K562 (cell line): ENCODE data around the gene CAPRIN1. TPM values are rescaled to one million over a fixed set of nuclear protein-coding genes. Genes with fewer than 3 reads are reported as not detected.

Experiments used
- ATAC-seq: fragments of 200-7000 bp; cut with Tn5 transposase; 3 replicates; pipeline ENCODE4 v1.9.1; 2020; ENCODE audit warnings: moderate library complexity
- BruUV-seq: library from RNA; stranded (reverse); fragments of 400-500 nt; replicated peaks from 2 replicates; lab custom pipeline; 2021; lab: Mats Ljungman, UMichigan
- CTCF ChIA-PET: fragments of 300-600 bp; formaldehyde crosslinking; extraction: SDS; loops from one replicate; lab custom pipeline; 2021; ENCODE audit warnings: low intra/inter-chr PET ratio; lab: Yijun Ruan, JAX
- POLR2A ChIA-PET: fragments of 300-600, 350-650 bp; sonication (Branson Sonifier 250); formaldehyde crosslinking; extraction: SDS; loops from one replicate; lab custom pipeline; 2021; ENCODE audit warnings: antibody characterized with exemption, inconsistent platforms; lab: Yijun Ruan, JAX
- DNase-seq, 4 experiments: peaks; one replicate each; pipeline versions ENCODE4 v3.0.0 to v3.0.0-alpha.2; 2011 to 2018; ENCODE audit warnings: low spot score in 3 of 4, mixed read lengths in 3 of 4; ENCODE audit errors: extremely low read depth in 1 of 4
- FAIRE-seq: peaks from 2 replicates; lab custom pipeline; 2011; peaks lifted over from hg19 to GRCh38; lab: Jason Lieb, UNC
- H2AFZ ChIP-seq: 2 replicates; pipeline ENCODE4 v1.6.0; 2011; ENCODE audit warnings: low read depth, low read length, control low read depth, inconsistent platforms
- H3K27ac ChIP-seq: fragments of 200-600 bp; 3 replicates; pipeline ENCODE4 v1.8.0; 2011; ENCODE audit warnings: low read depth, mild to moderate bottlenecking, control low read depth, inconsistent platforms, low read length, moderate library complexity, mixed read lengths; ENCODE audit errors: extremely low read depth
- H3K27me3 ChIP-seq, 2 experiments: fragments of 300-600 bp in 1 of 2; 2 replicates in 1 of 2; 3 replicates in 1 of 2; pipeline versions ENCODE4 v1.6.0 to v1.8.0; 2011; ENCODE audit warnings: inconsistent platforms in 2 of 2, low read length in 2 of 2, mild to moderate bottlenecking in 1 of 2, mixed read lengths in 1 of 2, moderate library complexity in 1 of 2; ENCODE audit not compliant: control insufficient read depth in 2 of 2, insufficient read depth in 2 of 2
- H3K36me3 ChIP-seq: fragments of 300-600 bp; 3 replicates; pipeline ENCODE4 v1.8.0; 2011; ENCODE audit warnings: mild to moderate bottlenecking, low read length, inconsistent platforms; ENCODE audit not compliant: control insufficient read depth, insufficient read depth
- H3K4me1 ChIP-seq, 2 experiments: fragments of 200-600 bp in 1 of 2; replicated peaks in 1 of 2; 2 replicates in 1 of 2; 3 replicates in 1 of 2; pipeline versions ENCODE4 v1.5.1 to v1.8.0; 2011; ENCODE audit warnings: inconsistent platforms in 2 of 2, low read length in 2 of 2, mild to moderate bottlenecking in 1 of 2, mixed read lengths in 1 of 2, moderate library complexity in 1 of 2; ENCODE audit not compliant: control insufficient read depth in 2 of 2, insufficient read depth in 2 of 2
- H3K4me2 ChIP-seq: 2 replicates; pipeline ENCODE4 v1.6.1; 2011; ENCODE audit warnings: low read length, control low read depth, inconsistent platforms, mixed read lengths; ENCODE audit not compliant: insufficient read depth
- H3K4me3 ChIP-seq: fragments of 200-600 bp; sonication (generic), shearing (Covaris generic); 2 replicates; pipeline ENCODE4 v1.5.1; 2016; ENCODE audit warnings: control low read depth, inconsistent platforms
- H3K79me2 ChIP-seq: fragments of 200-600 bp; 3 replicates; pipeline ENCODE4 v1.8.0; 2011; ENCODE audit warnings: low read length, inconsistent platforms; ENCODE audit not compliant: control insufficient read depth, insufficient read depth
- H3K9ac ChIP-seq, 2 experiments: 2 replicates each; pipeline versions ENCODE4 v1.6.0 to v1.6.1; 2011; ENCODE audit warnings: low read depth in 2 of 2, low read length in 2 of 2, control low read depth in 1 of 2, inconsistent platforms in 1 of 2, mild to moderate bottlenecking in 1 of 2, mixed read lengths in 1 of 2; ENCODE audit not compliant: insufficient read depth in 1 of 2
- H3K9me1 ChIP-seq: one replicate; pipeline ENCODE4 v1.6.0; 2011; ENCODE audit warnings: inconsistent platforms, mild to moderate bottlenecking, low read length, moderate library complexity; ENCODE audit not compliant: control insufficient read depth, insufficient read depth
- H3K9me3 ChIP-seq: replicated peaks from 2 replicates; pipeline ENCODE4 v1.5.1; 2011; ENCODE audit warnings: low read depth, low read length, inconsistent platforms; ENCODE audit not compliant: control insufficient read depth, insufficient read depth
- H4K20me1 ChIP-seq: replicated peaks from 2 replicates; pipeline ENCODE4 v1.6.1; 2011; ENCODE audit warnings: low read length, inconsistent platforms, mixed read lengths; ENCODE audit not compliant: control insufficient read depth, insufficient read depth
- BRF1 ChIP-seq: IDR thresholded peaks from 3 replicates; pipeline ENCODE4 v1.6.1; 2011; ENCODE audit warnings: borderline replicate concordance, mild to moderate bottlenecking; ENCODE audit not compliant: insufficient read length; ENCODE audit errors: extremely low read depth
- ESRRB ChIP-seq: fragments of 250-450 bp; sonication (Bioruptor Pico); IDR thresholded peaks from 2 replicates; pipeline ENCODE4 v1.5.0; 2020; ENCODE audit warnings: mild to moderate bottlenecking, moderate library complexity, borderline replicate concordance
- KLF13 ChIP-seq: fragments of 450-650 bp; IDR thresholded peaks from 2 replicates; pipeline ENCODE4 v1.6.1; 2016; ENCODE audit warnings: missing genetic modification characterization, low read depth, mild to moderate bottlenecking, missing compliant biosample characterization, moderate library complexity, borderline replicate concordance
- RFX1 ChIP-seq: fragments of 450-650 bp; IDR thresholded peaks from 2 replicates; pipeline ENCODE4 v1.6.1; 2016; ENCODE audit warnings: mild to moderate bottlenecking, moderate library complexity
- SREBF1 ChIP-seq: fragments of 150-350 bp; IDR thresholded peaks from 2 replicates; pipeline ENCODE4 v1.6.1; 2014; ENCODE audit warnings: antibody characterized with exemption, low read depth, low read length, borderline replicate concordance
- SRF ChIP-seq, 2 experiments: fragments of 250-450, 450-650 bp in 1 of 2; sonication (Bioruptor Pico) in 1 of 2; sonication (generic) in 1 of 2; formaldehyde crosslinking; IDR thresholded peaks; 2 replicates each; pipeline versions ENCODE4 v1.5.0 to v1.5.1; 2020 to 2022; ENCODE audit warnings: mild to moderate bottlenecking in 1 of 2, missing genetic modification reagents in 1 of 2
- TAF15 ChIP-seq: fragments of 200-400 bp; formaldehyde crosslinking; IDR thresholded peaks from 2 replicates; pipeline ENCODE4 v1.6.1; 2017; ENCODE audit warnings: mild to moderate bottlenecking, low read depth, low read length, moderate library complexity
- TAF9B ChIP-seq: fragments of 450-650 bp; IDR thresholded peaks from 2 replicates; pipeline ENCODE4 v1.6.1; 2018; ENCODE audit warnings: mild to moderate bottlenecking; ENCODE audit not compliant: partially characterized antibody
- TCF15 ChIP-seq: fragments of 250-450 bp; sonication (Bioruptor Pico); IDR thresholded peaks from 2 replicates; pipeline ENCODE4 v1.8.0; 2022; ENCODE audit warnings: moderate library complexity, mild to moderate bottlenecking, inconsistent platforms
- ZNF511 ChIP-seq: sonication (generic); formaldehyde crosslinking; IDR thresholded peaks from 2 replicates; pipeline ENCODE4 v1.8.0; 2022; ENCODE audit warnings: mild to moderate bottlenecking, missing genetic modification reagents
- ZNF764 ChIP-seq: fragments of 250-450 bp; sonication (Bioruptor Pico); IDR thresholded peaks from 2 replicates; pipeline ENCODE4 v1.4.0; 2020; ENCODE audit warnings: low read depth, mild to moderate bottlenecking, moderate library complexity
- WGBS: fragments of 100-300 bp; shearing (Covaris generic); methylation state at CpG from one replicate; pipeline ENCODE4 v1.1.6; 2016; ENCODE audit warnings: low coverage, mixed read lengths; ENCODE audit not compliant: insufficient coverage; ENCODE audit errors: missing lambda C conversion rate; 5-methylcytosine and 5-hydroxymethylcytosine counted together
- in situ Hi-C: fragments of 300-500 bp; cut with MboI; formaldehyde crosslinking; loops from 4 replicates; pipeline ENCODE4 v1.15.0; 2018; ENCODE audit warnings: inconsistent platforms, mixed read lengths
- intact Hi-C: fragments of 100-400 bp; cut with micrococcal nuclease; formaldehyde crosslinking; loops from 2 replicates; pipeline ENCODE4 v1.14.2; 2022
- polyA plus RNA-seq, 8 experiments: library from polyadenylated mRNA; depleted of rRNA in 4 of 8; stranded (reverse) in 5 of 8; unstranded in 3 of 8; fragments of >200 nt; fragmentation: Nextera tagmentation in 2 of 8; fragmentation: Illumina TruSeq in 1 of 8; extraction: Ambion mirVana in 2 of 8; extraction: Trizol in 1 of 8; gene quantifications; 2 replicates each; pipeline versions ENCODE4 v1.2.1 to v1.2.3, GENCODE V29; 2011 to 2014; ENCODE audit warnings: inconsistent platforms in 1 of 8, missing spikeins in 1 of 8
- total RNA-seq, 7 experiments: library from RNA; depleted of rRNA in 6 of 7; stranded (reverse); fragments of >200 nt in 6 of 7; fragmentation: Illumina TruSeq in 2 of 7; extraction: Trizol in 2 of 7; gene quantifications; 2 replicates each; pipeline versions ENCODE4 v1.2.1 to v1.2.3, GENCODE V29; 2011 to 2021; ENCODE audit warnings: low replicate concordance in 1 of 7

Gene CAPRIN1
- total and polyA plus RNA-seq, 9 of the 15 experiments (the other 6 are each of a cell fraction or from before 2014, with no cell fraction given), result 49.6 to 271 (median 244) TPM

DNA sequence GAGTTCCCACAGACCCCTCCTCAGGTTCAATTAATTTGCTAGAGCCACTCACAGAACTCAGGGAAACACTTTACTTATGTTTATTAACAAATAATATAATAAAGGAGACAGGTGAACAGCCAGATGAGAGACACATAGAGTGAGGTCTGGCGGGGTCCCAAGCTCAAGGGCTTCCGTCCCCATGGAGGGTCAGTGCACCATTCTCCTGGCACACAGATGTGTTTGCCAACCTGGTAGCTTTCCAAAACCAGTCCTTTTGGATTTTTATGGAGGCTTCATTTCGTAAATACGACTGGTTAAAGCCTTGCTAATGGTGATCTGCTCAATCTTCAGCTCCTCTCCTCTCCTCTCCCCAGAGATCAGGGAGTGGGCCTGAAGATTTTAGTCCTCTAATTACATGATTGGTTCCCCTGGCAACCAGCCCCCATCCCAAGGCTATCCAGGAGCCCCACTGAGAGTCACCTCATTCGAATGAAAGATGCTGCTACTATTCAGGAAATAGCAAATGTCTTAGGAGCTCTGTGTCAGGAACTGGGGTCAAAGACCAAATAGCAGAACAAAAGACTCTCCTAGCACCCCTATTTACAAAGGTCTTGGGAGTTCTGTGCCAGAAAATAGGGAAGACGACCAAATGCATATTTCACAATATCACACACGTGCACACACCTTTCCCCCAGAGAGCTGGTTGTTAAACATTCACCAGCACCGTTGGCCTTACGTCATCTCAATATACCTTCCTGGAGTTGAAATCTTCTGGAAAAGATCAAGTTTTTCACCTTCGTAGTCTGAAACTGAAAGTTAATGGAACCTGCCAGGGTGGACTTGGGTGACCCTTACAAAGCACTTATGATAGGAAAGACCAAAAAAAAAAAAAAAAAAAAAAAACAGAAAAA is 23.8 kb upstream of the CAPRIN1 start:
- POLR2A ChIA-PET, result interaction anchor here (0.5 to 0.9 kb wide), 4 partner anchors 8 to 62 kb away, joined by 3 to 5 read pairs (median 4); no protein-coding TSS in a partner anchor
- 55% methylated on average over 10 of the region's 10 CpGs for WGBS
- no TSS peak for BruUV-seq
- no peak for ATAC-seq
- Histone ChIP-seq H3K36me3 (no peaks in the 10 kb centered on the region), H3K9ac (no peak overlapping the region; a peak in 1 of 4 replicates), H4K20me1 (no peaks in the 10 kb centered on the region), H3K4me3 (no peak overlapping the region), H3K4me2 (no peak overlapping the region), H3K27ac (no peak overlapping the region), H3K27me3 (no peaks in the 10 kb centered on the region), H3K9me1 (no peaks in the 10 kb centered on the region), H3K9me3 (no peaks in the 10 kb centered on the region), H2AFZ (peak overlapping the region; percentile 34), H3K79me2 (no peaks in the 10 kb centered on the region), H3K4me1 (no peaks in the 10 kb centered on the region)
- no peak for FAIRE-seq
- no peak for DNase-seq
- in situ Hi-C loops, result no loop called here
- intact Hi-C loops, result no loop called here
- CTCF ChIA-PET, result no interaction called here
- TF ChIP-seq RFX1 (peak; percentile 13; the same call in 1 of the 2 replicates), TCF15 (CRISPR knock-in tag) (no peak)

DNA sequence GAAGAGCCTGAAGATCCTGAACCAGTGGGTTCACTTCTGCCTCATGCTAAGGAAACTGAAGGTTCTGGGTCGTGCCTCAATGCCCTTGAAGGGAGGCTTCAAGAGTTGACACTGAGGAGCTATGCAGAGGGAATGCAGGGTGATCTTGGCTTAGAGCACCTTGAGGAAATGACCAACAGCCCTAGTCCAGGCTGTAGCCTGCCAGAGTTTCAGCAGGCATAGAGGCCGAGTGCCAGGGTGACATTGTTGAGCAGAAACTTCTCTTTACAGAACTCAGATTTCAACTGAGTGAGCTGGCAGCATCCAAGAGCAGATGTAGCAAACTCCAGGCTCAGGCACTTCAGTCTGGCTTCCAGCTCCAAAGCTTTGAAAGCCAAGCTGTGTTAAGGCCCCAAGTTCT is 23.1 kb upstream of the CAPRIN1 start:
- Histone ChIP-seq H4K20me1 (no peaks in the 10 kb centered on the region), H3K4me3 (no peak overlapping the region), H3K4me2 (no peak overlapping the region), H3K27ac (no peak overlapping the region), H3K9ac (no peak overlapping the region; a peak in 1 of 4 replicates), H3K27me3 (no peaks in the 10 kb centered on the region), H2AFZ (peak overlapping the region; percentile 34; the same call in 1 of the 2 replicates), H3K9me3 (no peaks in the 10 kb centered on the region), H3K9me1 (no peaks in the 10 kb centered on the region), H3K4me1 (no peaks in the 10 kb centered on the region), H3K36me3 (no peaks in the 10 kb centered on the region), H3K79me2 (no peaks in the 10 kb centered on the region)
- intact Hi-C loops (no loop called here), in situ Hi-C loops (no loop called here)
- BruUV-seq, result no TSS peak
- ATAC-seq (peak; percentile 49), DNase-seq (no peak), FAIRE-seq (no peak)
- ChIA-PET POLR2A (interaction anchor here (0.5 to 0.9 kb wide), 2 partner anchors 13 to 18 kb away, joined by 5 read pairs; no protein-coding TSS in a partner anchor), CTCF (no interaction called here)
- WGBS, result 8% methylated on average over 2 of the region's 2 CpGs
- TF ChIP-seq ZNF764 (CRISPR knock-in tag), result no peak
- TF ChIP-seq KLF13, result no peak
- TF ChIP-seq BRF1, result no peak
- no peak for TF ChIP-seq SRF (CRISPR knock-in tag; IDR thresholded peaks at IDR 0.05)
- TF ChIP-seq SREBF1, result no peak
- no peak for TF ChIP-seq ESRRB (CRISPR knock-in tag)
- no peak for TF ChIP-seq TAF9B
- TF ChIP-seq TAF15, result no peak
- TF ChIP-seq ZNF511 (CRISPR knock-in tag), result no peak
